NOMO-1 treated with dmso at 0.1 percent for 144 hours (cell line): ENCODE measurements around the gene TSPAN6.

ENCODE experiments used
- DNase-seq: peaks from one replicate; lab custom pipeline; 2025; ENCODE audit not compliant: unreplicated experiment; lab: John Stamatoyannopoulos, UW

Gene TSPAN6

DNA sequence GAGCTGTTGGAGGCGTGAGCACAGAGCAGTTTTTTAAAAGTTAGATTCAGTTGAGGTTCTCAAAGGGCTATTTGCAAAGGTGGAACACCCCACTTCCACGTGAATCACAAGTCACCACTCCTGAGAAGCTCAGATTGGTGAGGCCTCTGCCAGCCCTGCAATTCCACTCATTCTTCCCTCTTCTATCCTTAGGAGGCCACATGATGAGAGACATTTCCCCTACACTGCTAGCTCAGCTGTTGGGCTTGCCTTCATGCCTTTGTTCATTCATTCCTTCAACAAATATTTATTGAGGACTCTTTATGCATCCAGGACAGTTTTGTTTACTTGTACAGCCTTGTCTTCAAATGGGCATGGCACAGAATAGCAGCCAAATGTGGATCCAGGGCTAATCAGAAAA is 11.1 kb upstream of the TSPAN6 start:
- no peak for DNase-seq

DNA sequence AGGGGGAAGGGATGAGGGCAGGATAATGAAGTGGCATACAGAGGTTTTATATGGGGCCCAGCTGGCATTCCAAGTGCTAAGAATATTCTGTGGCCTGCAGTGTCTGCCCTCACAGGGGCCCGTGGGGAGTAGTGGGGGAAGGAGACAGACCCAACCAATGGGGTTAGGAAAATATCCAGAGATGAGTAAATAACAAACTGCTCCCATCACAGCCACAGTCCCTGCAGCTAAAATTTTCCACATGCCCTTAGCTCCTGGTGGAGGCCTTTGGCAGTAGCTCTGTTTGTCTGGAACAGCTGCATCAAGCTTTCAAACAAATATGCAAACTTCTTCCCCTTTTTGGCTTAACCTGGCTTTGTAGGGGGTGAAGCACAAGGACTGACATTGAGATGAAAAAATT is 10.5 kb upstream of the TSPAN6 start:
- no peak for DNase-seq

DNA sequence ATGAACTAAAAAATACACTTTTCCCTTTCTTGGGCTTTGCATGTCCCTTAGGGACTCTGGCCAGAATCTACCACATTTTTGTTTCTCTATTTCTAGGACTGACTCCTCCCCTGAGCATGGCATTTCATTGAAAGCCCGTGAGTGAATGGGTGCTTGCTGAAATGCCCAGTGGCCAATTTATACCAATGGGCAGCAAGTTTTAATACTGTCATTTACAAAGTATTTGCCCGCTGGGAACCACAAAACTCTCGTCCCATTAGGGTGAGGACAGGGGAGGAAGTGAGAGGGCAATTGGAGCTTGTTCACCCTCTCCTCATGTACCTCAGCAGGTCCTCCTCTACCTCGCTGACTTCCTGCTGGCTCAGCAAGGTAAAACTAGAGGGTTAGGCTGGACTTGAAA is 8.5 kb upstream of the TSPAN6 start:
- DNase-seq, result no peak

DNA sequence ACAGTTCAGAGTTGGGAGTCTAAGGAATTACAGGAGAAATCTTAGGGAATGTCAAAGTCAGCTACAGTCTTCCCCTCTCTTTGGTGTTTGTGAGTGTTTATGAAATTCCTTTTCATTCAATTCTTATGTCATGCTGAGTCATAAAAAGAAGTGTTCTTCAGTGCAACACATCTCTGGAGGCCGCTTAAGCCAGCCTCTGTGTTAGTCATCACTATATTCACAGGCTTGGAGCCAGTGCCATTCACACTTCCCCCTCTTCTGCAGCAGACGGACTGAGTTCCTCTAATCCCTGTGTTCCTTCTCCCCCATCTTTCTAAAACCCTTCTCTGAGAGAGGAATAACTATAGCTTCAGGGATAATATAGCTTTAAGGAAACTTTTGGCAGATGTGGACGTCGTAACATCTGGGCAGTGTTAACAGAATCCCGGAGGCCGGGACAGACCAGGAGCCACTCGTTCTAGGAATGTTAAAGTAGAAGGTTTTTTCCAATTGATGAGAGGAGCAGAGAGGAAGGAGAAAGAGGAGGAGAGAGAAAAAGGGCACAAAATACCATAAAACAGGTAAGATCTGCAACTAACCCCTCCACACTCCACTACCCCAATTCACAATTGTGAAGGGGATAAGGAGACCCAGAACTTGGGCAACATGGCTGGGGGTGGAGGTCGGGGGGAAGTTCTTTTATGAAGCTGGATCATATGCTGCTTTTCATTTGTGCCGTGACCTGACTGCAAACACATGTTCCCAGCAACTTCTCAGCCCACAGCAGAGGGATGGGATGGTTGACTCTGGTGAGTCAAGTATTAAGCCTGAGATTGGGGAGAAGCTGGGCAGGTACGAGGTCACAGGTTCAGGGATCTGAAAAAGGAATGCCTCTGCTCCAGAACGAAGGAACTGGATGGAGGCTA is 7.6 kb upstream of the TSPAN6 start, which contains the start of gene SRPX2:
TSS of gene SRPX2 (plus strand) at position 244 of the 905 bp plus-strand sequence. CDS start 2,124 bp downstream, outside the sequence.
- DNase-seq, result no peak

DNA sequence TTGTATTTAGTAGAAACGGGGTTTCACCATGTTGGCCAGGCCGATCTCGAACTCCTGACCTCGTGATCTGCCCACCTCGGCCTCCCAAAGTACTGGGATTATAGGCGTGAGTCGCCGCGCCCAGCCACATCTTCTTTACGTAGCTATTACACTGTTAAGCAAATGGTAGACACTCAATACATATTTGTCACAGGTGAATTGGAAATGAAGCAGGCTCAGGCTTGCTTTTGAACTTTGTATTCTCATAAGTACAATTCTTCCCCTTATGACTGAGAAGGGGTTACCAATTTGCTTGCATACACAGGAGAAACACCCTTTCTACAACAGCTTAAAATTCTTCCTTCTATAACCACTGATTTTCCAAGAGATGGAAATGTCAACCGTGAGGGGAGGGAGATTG is 6.6 kb upstream of the TSPAN6 start:
- no peak for DNase-seq

DNA sequence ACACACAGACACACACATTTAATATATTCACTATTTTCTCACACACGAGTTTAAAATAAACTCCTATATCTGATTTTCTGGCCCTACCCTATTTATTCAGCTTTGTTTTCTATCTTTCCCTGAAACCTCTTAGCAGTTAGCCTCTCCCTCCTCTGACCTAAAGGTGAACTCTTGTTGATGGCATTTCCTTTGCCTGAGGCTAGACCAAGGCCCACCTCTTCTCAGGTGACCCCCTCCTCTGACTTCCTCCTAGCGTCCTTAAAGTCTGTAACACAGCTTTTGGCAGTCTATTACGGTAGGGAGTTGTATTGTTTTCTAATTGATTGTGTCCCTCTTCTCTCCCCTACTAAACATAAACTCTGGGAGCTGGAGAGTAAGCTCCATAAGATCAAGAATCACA is 5.7 kb upstream of the TSPAN6 start:
- DNase-seq, result no peak

DNA sequence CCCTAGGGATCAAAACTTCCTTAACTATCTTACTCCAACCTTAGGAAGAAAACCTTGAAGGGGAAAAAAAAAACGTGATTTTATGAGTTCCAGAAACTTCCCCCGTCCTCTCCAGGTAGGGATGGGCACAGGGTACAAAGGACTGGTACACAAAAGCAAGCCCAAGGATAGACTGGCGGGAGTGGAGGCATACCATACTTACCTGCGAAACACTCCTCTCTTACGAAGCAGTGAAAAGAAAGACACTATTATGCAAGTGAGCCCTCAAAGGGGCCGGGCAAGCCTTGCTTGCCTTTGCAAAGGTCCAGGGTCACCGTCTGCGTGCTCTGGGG is 651 bp downstream of the TSPAN6 start:
- DNase-seq, result no peak

DNA sequence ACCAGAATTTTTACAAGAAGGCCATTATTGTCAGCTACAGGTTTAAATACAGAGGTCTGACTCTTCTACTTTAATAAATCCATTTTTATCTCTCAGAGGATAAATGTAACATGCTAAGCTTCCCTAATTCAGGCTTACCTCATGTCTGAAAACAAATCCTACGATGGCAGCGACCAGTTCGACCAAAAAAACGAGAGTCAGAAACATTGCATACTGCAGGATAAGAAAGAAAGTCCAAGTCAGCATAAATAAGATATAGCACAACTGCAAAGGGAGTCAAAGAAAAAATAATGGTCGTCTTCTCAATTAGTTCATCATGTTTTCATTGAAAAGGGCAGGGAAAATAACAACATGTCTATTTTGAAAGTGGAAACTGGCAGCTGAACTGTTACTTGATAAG is 1.6 kb downstream of the TSPAN6 start:
- DNase-seq, result no peak

DNA sequence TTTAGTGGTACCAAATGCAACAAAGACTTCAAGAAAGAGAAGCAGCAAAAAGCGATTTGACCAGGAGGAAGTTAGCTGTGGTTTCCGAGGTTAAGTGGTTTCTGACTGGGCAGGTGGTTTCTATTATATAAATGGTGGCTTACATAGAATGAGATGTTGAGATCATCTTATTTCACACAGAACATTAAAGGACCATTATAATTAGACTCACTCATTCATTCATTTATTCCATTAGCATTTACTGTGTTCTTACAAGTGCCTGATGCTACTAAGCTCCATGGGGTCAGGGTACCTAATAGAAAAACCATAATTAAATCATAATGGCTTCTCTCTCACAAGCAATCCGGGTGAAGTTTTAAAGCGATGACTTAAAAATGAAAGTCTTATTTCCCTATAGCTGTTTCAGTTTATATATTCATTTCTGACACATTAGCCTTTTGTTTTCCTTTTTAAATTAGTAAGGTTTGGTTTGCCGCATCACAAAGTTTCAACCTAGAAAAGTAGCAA is 10.6 kb downstream of the TSPAN6 start:
- peak; percentile 48 for DNase-seq

DNA sequence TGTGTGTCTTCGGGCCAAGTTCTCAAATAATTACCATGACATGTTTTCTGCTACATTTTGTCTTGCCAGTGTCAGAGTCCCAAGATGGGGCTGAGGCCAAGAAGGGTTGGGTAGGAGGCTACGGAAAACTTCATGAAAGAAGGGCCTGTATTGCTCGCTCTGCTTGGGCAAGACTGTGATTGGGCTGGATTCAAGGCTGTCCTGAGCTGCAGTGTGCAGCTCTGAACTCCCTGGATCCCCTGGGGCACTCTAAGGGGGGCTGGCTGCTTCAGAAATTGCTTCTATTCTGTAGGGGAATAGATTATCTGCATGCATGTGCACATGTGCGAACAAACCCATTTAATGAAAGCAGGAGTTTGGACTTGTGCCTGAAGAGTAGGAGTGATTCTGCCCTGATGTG is 13.6 kb downstream of the TSPAN6 start:
- no peak for DNase-seq

DNA sequence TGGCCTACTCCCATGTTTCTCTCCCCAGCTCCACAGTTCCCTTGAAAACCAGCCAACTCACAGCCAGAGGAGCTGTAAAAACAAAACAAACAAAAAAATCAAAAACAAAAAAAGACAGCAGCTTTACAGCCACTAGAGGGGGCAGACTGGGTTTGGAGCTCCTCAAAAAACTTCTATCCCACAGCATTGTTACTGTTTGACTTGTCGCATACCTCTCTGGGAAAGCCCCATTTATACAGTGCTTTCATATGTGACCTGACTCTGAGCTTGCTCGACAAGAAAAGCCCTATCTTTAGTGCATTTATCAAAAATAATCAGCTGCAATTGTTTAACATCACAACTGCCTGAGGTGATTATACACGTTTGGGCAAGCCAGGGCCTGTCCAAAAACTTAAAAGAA is 21.6 kb downstream of the TSPAN6 start:
- no peak for DNase-seq

DNA sequence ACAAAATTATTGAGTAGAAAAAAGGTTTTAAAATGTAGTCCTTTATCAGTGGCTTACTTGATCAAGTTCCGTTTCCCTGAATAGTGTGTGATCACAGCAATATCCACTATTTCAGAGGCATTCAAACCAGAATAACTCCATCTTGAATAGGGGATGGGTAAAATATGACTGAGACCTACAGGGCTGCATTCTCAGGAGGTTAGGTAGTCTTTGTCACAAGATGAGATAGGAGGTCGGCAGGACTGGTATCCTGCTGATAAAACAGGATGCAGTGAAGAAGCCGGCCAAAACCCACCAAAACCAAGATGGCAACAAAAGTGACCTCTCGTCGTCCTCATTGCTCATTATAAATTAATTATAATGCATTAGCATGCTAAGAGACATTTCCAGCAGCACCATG is 24.7 kb downstream of the TSPAN6 start:
- DNase-seq, result no peak

DNA sequence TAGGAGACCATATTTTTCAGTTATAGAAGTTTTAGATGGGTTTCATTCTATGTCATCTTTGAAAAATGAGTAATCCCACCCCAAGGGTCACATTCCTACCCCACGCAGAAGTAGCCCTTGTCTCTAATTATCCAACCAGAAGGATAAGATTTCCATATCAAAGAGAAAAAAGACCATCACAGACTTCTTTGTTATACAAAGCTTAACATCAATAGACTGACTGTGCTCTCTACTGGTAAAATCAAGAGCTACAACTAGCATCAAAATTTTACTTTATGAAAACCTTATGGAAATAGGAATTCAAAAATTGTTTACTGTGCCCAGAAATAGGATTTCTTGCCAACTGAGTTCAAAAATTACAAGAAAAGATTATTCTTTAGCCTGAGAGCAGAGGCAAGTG is 27.0 kb downstream of the TSPAN6 start:
- DNase-seq, result no peak

DNA sequence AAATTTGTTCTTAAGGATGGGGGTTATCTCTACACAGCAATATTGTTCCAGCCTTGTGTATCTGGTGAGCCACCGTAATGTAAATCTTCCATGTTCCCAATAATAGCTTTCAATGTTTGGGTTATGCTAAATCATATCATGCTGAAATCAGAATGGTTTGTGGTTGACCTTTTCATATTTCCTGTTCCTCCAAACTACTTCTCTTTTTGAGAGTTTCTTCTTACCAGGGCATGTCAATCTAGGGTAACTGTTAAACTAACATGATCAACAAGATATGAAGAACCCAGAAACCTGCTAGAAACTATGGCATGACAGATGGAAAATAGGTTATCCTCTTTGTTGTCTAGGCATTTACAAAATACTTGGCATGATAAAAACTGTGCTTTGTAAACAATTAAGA is 29.9 kb downstream of the TSPAN6 start:
- no peak for DNase-seq

DNA sequence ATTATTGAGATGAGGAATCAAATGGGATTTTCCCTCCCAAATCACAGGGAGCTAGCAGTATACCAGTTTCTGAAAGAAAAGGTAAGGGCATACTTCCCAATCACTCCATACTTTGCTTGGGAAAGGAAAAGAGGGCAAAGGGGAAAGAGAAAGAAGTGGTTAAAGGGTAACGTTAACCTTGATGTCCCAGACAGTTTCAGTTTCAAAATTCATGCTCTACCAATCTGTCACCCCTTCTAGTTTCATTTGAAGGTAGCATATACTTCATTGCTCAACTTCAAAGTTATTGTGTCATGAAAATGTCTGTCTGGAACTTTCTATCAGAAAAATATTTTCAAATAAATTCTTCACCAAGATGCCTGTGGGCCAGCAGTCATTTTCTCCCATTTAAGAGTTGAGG is 35.8 kb downstream of the TSPAN6 start:
- no peak for DNase-seq

DNA sequence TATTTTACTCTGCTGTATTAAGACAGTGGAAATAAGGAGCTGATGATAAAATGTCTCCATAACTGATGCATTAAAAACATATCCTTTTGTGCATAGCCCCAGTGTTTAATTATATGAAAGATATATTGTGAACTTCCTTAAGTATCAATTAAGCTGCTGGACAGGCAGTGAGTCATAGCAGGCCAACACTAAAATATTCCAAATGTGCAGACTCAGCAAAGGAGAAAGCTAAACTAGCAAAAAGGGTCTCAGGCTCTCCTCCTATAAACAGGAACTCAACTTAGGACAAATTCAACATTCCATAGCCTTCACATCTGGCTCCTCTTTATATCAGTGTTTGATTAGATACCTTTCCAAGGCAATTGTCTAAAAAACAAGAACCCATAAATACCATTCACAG is 36.3 kb downstream of the TSPAN6 start:
- no peak for DNase-seq

DNA sequence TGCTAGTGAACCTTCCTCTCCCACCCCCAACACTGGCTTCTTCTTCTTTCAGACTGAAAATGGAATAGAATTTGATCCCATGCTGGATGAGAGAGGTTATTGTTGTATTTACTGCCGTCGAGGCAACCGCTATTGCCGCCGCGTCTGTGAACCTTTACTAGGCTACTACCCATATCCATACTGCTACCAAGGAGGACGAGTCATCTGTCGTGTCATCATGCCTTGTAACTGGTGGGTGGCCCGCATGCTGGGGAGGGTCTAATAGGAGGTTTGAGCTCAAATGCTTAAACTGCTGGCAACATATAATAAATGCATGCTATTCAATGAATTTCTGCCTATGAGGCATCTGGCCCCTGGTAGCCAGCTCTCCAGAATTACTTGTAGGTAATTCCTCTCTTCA is 37.1 kb downstream of the TSPAN6 start:
- DNase-seq, result no peak

DNA sequence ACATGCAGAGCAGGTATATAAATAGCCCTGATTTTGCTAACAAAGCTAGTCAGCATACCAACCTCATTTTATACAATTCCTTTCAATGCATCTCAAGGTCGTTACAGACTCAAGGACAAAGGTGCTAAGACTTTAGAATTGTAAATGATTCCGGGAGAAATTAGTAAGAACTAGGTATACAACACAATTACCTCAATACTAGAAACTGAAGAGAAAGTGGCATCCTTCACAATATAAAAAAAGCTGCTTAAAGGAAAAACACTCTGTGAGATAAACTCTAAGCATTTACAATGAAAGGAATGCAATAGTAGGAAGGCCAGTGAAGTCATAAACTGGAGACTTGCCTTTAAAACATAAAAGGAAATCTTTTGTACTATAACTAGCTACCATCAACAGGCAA is 40.0 kb downstream of the TSPAN6 start:
- DNase-seq, result no peak

DNA sequence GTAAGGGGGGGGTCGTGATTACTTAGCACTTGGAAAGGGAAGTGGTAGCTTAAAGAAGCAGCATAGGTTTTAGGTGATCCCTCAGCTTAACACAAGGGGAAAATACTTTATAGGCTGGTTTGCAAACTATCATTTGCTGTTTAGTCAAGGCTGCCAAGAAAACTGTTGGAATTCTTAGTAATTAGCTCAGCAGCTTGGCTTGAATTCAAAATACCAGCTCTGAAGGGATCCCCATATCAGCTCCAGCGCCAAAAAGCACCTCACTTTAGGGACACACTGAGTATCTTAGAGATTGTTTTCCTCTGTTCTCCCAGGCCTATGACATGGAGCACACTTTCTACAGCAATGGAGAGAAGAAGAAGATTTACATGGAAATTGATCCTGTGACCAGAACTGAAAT is 43.0 kb downstream of the TSPAN6 start:
- no peak for DNase-seq

DNA sequence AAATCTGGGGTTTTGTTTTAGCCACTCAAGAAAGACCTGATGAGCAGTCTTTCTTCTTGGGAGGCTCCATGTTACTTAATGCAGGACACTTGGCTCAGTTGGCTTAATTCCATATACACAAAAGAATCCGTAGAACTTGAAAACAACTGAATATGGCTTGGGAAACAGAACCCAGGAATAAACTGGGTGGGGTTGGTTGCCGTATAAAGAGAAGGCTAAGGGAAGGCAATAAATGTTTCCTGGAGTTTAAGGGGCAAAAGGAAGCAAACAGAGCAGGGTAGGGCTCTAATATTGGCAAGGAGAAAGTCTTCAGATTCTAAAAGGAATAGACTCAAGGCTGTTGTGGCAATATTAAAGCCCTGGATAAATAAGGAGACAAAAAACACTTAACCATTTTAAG is 43.5 kb downstream of the TSPAN6 start:
- DNase-seq, result no peak

DNA sequence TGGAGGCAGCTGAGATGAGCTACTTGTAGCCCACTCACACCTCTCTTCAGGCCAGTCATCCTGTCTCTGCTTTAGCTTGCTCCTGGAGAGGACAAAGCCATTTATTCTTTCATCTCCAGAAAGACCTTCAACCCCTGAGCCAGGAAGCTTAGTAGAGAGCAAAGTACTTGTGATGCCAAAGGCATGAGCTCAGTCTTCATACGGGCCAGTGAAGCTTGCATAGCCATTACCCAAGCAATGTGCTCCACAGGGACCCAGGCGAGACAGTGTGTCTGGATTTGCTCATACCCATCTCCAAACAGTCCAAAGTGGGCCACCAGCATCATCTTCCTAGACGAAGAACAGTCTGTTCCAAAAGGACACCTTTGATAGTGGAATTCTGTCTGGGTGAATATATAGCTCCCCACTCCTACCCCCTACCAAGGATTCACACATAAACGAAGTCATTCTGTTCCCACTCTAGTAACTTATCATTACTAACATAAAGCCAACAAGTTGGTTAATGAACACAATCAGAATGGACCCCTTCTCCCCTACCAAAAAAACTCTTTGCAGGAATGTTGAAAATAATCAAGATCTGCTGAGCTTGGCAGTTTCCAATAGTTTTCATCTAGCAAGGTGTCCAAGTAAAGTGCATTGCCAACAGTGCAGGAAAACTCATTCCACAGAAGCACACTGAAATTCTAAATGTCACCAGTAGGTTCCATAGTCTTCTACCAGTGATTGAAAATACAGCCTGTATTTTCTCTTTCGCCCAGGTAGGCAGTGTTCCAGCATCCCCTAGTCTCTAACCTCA is 45.2 kb downstream of the TSPAN6 start:
- no peak for DNase-seq

DNA sequence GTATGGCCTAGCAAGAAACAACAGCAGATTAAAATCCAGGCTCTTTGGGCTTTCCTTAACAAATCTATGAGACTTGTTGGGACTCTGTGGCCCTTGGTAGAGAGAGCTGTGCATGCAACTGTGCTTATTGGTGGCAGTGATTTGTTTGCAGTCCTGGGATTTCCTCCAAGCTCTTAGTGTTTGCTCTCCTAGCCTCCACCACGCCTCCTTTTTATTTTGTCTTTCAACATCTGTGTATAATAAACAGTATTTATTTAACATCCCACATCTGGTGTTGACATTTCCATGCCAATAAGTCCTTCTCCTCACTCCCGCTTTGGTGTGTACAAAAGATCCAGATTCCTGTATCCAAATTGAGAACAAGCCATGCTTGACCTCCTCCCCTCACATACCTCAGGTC is 48.7 kb downstream of the TSPAN6 start:
- DNase-seq, result no peak
